ENCODE measurements around the gene MYLK4.

MYLK4 gene

DNA sequence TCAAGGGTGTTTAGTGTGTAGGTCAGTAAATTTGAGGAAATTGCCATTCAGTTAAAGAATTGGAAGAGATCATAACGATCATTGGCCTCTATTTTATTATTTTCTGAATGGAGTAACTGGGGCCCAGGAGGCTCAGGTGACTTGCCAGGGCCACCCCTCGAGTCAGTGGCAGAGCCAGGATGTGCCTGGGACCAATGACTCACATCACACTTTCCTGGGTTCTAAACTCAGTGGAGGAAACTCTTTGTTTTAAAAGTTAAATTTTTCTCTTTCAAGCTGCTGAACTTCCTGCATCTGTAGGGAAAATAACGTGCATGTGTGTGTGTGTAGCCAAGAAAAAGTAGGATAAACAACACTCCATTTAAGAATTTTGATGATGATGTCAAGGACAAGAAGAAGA lies 135.5 kb downstream of the MYLK4 start:
- TF ChIP-seq CTCF (IDR thresholded peaks at IDR 0.05; ENCODE audit: low read depth, low read length, missing control alignments): no peak
- no peak for DNase-seq (ENCODE audit: extremely low read depth, low read depth)
- H3K4me3 ChIP-seq (replicated peaks; ENCODE audit: low read depth, low read length): no peak overlapping the region

- no peak overlapping the region for H3K4me3 ChIP-seq (replicated peaks; ENCODE audit: low read depth, low read length)
- no peak for TF ChIP-seq CTCF (IDR thresholded peaks at IDR 0.05; ENCODE audit: low read depth, low read length, missing control alignments)
- DNase-seq (ENCODE audit: extremely low read depth, low read depth): no peak
These were observed 135.9 kb downstream of the MYLK4 start for GRCh38 chr6:2614846-2615245.

DNA sequence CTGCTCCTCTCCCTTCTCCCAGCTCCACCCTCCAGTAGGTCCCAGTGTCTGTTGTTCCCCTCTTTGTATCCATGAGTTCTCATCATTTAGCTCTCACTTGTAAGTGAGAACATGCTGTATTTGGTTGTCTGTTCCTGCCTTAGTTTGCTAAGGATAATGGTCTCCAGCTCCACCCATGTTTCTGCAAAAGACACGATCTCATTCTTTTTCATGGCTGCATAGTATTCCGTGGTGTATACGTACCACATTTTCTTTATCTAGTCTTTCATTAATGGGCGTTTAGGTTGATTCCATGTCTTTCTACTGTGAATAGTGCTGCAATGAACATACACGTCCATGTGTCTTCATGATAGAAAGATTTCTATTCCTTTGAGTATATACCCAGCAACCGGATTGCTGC lies 136.6 kb downstream of the MYLK4 start:
- no peak for TF ChIP-seq CTCF (IDR thresholded peaks at IDR 0.05; ENCODE audit: low read depth, low read length, missing control alignments)
- H3K4me3 ChIP-seq (replicated peaks; ENCODE audit: low read depth, low read length): no peak overlapping the region
- DNase-seq (ENCODE audit: extremely low read depth, low read depth): no peak
